Erythroblast (primary cell): ENCODE measurements around the gene NKX1-1.

Experiments used
- DNase-seq, 2 experiments: peaks; one replicate each; lab custom pipeline; 2025; lab: John Stamatoyannopoulos, UW
- GATA1 ChIP-seq: IDR thresholded peaks from 2 replicates; pipeline ENCODE4 v1.6.1; 2011; ENCODE audit warnings: low read depth, mild to moderate bottlenecking, control low read depth, low read length, moderate library complexity
- POLR2A ChIP-seq: IDR thresholded peaks from 2 replicates; pipeline ENCODE4 v1.6.1; 2011; ENCODE audit warnings: mild to moderate bottlenecking, low read length

Gene NKX1-1

DNA sequence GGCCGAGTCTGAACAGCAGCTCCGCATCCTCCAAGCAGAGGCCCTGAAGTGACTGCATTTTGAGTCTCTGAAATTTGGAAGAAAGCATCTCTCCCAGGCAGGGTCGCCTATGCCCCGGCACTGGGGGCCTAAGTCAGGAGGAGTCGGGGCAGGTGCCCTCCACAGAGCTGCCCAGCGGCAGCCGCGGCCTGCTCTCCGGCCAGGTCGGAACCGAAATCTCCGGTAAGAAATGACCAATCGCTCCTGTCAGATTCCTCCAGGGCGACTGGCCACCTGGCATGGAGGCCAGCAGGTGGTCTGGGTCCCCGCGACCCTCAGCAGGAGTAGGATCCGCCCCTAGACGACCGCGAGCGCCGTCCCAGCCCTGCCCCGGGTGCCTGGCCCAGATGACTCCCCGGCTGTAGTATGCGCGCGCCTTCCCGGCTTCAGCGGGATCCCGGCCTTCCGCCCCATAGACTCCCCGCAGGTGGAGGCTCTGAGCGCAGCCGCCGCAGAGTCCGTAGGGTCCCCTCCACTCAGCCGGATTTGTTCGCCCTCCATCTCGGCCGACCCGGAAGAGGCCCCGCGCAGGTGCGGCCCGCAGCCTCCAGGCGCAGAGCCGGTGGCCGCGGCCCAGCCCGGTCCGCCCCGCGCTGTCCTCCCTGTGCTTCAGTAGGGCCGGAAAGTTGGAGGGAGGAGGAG is 1.5 kb downstream of the NKX1-1 start:
- DNase-seq, result no peak
- no peak for TF ChIP-seq POLR2A
- TF ChIP-seq GATA1, result no peak

DNA sequence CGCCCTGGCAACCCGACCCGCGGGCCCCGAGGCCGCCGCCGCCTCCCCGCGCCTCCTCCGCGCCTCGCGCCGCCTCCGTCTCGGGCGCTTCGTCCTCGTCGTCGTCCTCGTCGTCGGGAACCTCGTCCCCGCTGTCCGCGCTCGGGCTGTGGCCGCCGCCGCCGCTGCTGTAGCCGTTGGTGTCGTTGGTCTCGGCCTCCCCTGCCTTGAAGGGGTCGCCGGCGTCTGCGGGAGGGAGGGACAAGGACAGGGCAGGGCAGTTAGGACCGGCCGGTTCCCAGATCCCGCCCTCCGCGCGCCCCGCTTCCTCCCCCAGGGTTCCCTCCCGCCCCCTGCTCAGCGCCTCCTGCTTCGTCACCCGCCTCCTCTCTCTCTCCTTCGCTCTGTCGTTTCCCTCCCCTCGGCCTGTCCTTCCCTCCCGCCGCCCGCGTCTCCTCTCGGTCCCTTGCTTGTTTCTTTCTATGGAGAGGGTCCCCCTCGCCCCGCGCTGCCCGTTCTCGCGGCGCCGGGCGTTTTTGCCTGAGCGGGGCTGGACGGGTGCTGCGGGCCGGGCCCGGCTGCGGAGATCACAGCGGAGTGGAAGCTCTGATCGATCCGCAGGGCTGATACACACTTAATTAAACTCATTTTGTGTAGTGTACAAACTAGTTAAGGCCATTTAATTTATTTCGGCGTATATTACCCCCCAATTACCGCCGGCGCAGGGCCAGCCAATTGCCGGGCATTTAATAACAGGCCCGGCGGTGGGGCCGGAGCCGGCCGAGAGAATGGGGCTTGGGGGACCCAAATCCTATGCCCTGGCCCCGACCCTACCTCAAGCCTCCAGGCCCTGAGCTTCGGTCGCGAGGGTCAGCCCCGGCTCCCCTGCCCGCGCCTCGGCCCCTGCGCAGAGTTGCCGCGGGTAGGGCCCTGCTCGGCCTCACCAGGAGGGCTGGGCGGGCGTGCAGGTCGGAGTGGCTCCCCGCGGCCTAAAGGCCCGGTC is 2.4 kb downstream of the NKX1-1 start:
- DNase-seq, result no peak
- TF ChIP-seq POLR2A (no peak), GATA1 (no peak)

DNA sequence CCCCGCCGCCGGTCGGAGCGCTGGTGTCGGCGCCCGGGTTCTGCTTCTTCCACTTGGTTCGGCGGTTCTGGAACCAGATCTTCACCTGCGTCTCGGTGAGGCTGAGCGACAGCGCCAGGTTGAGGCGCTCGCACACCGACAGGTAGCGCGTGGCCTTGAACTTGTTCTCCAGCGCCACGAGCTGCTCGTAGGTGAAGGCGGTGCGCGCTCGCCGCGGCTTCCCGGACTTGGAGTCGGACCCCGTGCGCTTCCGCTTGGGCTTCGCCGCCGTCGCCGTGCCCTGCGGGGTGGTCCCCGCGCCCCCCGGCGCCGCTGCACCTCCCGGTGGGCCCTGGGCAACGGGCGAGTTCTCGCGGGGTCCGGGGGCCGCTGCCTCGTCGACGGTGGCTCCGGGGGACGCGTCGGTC is 3.1 kb downstream of the NKX1-1 start:
- DNase-seq, result no peak
- no peak for TF ChIP-seq POLR2A
- no peak for TF ChIP-seq GATA1

DNA sequence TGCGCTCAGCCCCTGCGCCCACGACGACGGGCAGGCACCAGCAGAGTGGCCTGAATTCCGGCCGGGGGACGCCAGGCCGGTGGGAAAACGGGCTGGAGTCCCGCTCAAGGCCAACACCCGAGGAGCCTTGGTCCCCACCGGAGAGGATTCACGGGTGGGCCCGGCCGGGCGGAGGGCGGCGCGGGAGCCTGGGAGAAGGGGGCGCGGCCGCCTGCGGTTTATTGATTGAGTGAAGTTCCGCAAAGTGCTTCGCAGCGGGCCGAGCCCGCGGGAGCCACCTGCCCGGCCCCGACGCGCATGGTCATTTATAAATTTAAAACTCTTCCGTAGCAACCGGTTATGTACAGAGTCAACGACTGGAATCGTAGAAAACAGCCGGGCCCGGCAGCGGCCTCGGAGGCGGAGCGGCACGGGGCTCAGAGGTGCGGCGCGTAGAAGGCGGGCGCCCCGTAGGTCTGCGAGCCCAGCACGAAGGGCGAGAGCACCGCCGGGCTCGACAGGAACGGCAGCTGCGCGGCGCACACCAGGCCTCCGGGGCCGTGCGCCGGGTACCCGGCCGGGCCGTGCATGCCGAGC is 3.6 kb downstream of the NKX1-1 start:
- no peak for DNase-seq
- TF ChIP-seq GATA1 (no peak), POLR2A (no peak)

GRCh38 chr4:1402021-1402515 is 4.2 kb downstream of the NKX1-1 start:
- TF ChIP-seq POLR2A (no peak), GATA1 (no peak)
- DNase-seq, result no peak

GRCh38 chr4:1401409-1402020 is 4.7 kb downstream of the NKX1-1 start:
- DNase-seq, result no peak
- TF ChIP-seq POLR2A, result no peak
- TF ChIP-seq GATA1, result no peak

GRCh38 chr4:1400831-1401408 is 5.3 kb downstream of the NKX1-1 start:
- no peak for DNase-seq
- no peak for TF ChIP-seq GATA1
- TF ChIP-seq POLR2A, result no peak

DNA sequence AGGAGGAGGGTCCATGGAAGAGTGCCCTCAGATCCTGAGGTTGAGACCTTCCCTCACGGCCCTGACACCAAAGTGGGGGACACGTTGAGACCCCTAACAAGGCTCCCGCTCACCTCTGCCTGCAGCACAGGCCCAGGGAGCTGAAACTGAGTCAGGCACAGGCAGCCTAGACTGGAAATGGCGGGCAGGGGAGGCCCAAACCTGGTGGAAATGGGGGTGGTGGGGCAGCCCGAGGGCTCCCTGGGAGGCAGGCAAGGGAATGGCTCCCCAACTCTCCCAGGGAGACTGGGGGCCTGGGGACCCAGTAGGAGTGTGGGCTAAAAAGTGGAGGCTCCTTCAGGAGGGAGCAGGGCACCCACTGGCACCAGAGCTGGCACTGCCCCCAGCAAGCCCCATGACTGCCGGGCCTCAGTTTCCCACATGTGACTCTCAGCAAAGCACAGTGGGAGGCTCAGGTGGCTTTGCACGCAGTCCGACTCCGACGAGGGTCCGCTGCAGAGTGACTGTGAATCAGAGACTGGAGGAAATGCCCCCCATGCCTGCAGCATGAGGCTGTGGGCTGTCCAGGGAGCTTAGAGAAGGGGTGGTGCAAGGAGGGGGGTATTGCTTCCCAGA is 5.9 kb downstream of the NKX1-1 start:
- TF ChIP-seq GATA1, result no peak
- no peak for TF ChIP-seq POLR2A
- no peak for DNase-seq

DNA sequence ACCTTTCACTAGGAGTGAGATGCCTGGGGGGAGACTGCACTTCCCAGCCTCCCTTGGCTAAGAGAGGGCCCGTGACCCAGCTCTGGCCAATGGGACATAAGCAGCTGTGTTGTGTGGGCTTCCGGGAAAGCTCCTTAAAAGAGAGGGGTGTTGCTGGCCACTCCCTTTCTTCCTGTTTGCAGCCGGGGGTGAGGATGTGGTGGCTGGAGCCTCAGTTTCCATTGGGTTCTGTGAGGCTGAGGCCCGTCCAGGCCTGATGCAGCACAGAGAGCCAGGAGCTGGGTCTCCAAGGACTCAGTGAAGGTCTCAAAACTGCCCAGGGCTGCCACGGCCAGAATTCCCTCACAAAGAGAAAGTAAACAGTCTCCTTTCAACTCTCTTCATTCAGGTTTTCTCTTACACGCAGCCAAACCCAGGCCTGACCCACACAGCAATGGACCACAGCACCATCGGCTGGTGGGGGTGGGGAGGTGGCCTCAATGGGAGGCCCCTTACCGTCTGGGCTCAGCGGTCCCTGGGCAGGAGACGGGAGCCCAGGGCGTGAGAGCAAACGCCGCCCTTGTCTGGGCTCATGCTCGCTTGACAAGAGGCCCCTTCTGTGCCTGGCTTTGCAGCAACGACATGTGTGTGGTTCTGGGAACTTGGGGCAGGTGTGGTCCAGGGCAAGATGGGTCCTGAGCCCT is 6.6 kb downstream of the NKX1-1 start:
- no peak for DNase-seq
- no peak for TF ChIP-seq POLR2A
- no peak for TF ChIP-seq GATA1

DNA sequence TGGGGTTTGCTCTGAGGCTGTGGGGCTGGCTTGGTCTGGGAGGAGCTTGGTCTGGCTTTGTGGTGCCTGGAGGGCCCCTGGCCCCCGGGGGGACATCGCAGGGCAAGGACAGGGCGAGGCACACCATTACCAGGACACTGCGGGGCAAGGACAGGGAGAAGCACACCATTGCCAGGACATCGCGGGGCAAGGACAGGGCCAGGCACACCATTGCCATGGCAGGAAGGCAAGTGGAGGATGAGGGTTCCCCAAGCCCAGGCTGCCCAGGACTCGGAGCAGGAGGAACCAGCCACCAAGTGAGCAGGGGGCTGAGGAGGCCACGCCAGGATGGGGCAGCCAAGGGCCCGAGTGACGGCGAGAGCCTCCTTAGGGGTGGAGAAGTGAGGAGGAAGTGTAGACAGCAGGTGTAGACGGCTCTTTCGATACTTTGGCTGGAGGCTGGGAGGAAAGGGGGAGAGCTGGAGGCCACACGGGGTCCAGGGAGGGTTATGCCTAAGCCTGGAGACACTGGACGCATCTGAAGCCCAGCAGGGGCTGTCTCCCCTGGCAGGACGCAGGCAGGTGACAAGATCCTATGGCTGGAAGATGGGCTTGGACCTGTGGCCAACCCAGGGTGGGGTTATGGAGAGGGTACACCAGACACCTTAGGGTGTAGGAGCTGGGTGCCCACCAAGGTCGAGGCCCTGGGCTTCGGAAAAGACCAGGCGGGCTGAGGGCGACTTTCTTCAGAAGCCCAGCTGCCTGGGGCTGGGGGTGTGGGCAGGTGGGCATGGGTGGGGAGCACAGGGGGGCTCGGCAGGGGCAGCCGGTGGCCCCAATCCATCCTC is 7.3 kb downstream of the NKX1-1 start:
- TF ChIP-seq GATA1, result no peak
- TF ChIP-seq POLR2A, result no peak

DNA sequence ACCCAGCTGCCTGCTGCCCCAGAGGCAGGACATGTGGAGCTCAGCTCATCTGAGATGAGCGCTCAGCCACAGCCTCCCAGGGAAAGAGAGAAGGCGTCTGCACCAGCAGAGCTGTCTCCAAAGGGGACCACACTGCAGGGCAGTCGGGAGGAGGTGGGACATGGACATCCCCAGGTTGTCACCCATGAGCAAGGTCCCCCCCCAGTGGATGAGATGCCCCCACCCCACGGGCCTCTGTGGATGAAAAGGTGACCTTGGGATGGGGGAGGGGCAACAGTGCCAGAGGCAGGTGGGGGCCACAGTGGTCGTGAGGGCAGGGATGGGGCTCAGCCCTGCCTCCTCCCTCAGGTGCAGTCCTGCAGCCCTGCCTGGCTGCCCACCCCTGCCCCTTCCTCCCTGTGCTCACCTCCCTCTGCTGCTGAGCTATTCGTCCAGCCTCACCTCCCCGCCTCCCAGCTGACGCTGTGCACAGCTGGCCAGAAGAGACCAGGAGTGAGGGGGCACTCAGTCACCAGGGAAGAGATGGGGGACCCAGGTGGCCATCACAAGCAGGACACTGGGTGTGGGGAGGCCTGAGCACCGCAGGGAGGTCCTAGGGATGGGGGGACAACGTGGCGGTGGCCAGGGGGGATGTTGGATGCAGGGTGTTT is 9.3 kb downstream of the NKX1-1 start:
- no peak for DNase-seq
- no peak for TF ChIP-seq GATA1
- no peak for TF ChIP-seq POLR2A

More for the DNA sequence above, 7.3 kb downstream of the NKX1-1 start:
- DNase-seq, result no peak
